ENCODE data around the gene MIB2.

Gene MIB2

DNA sequence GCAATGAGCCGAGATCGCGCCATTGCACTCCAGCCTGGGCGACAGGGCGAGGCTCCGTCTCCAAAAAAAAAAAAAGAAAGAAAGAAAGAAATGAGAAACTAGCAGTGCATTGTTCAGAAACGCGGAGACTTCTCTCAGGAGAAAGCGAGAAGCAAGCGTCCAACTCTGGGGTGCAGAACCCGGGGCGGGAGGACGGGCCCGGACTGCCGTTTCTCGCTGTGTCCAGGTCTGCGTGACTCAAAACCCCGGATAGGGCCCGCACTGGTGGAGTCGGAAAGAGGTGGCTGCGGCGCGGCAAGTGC is 395 bp upstream of the MIB2 start:
- DNase-seq: no peak

- DNase-seq: peak; percentile 67 to 87 (median 74)
Measured at GRCh38 chr1:1616045-1616790, 918 bp downstream of the MIB2 start.

- DNase-seq: no peak
Measured at GRCh38 chr1:1616838-1617237, 1.5 kb downstream of the MIB2 start.

GRCh38 chr1:1617516-1617915 is 2.2 kb downstream of the MIB2 start:
- no peak for DNase-seq

DNA sequence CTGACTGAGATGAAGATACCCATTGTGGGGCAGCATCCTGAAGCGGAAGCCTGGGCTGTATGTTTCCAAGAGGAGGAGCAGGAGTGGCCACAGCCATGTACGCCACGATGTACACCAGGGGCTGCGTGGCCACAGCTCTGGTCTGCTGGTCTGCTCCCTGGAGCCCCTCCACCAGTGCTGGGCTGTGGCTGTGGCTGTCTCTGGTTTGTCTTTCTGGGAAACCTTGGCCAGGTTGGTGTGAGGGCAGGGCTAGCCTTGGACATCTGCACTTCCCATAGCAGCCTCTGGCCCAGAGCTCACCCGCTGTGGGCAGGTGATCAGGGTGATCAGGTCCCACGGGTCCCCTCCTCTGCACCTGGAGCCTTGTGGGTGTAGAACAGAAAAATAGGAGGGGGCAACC is 2.6 kb downstream of the MIB2 start:
- DNase-seq: no peak

- DNase-seq: no peak
Measured at GRCh38 chr1:1618396-1619068, 3.2 kb downstream of the MIB2 start.

GRCh38 chr1:1619917-1620361 is 4.6 kb downstream of the MIB2 start:
- DNase-seq: peak in 3 of 4 experiments; percentile 36 to 53 (median 39)

- DNase-seq: peak in 1 of 4 experiments; percentile 2
Measured at GRCh38 chr1:1620433-1621139, 5.3 kb downstream of the MIB2 start.

GRCh38 chr1:1621173-1622009 is 6.1 kb downstream of the MIB2 start:
- no peak for DNase-seq

GRCh38 chr1:1622010-1622787 is 6.9 kb downstream of the MIB2 start:
- DNase-seq: no peak

- no peak for DNase-seq
Measured at GRCh38 chr1:1622788-1623094, 7.4 kb downstream of the MIB2 start.

DNA sequence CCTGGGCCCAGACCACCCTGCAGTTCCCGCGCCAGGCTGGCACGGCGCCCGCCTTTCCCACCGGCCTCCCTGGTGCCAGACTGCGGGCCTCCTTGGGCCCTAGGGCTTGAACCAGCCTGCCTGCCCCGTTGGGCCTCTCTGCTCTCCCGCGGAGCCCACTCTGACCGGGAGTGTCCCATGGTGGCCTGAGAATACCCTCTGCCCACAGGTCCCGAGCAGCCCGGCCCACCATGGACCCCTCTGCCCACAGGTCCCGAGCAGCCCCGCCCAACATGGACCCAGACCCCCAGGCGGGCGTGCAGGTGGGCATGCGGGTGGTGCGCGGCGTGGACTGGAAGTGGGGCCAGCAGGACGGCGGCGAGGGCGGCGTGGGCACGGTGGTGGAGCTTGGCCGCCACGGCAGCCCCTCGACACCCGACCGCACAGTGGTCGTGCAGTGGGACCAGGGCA is 7.9 kb downstream of the MIB2 start:
- no peak for DNase-seq

DNA sequence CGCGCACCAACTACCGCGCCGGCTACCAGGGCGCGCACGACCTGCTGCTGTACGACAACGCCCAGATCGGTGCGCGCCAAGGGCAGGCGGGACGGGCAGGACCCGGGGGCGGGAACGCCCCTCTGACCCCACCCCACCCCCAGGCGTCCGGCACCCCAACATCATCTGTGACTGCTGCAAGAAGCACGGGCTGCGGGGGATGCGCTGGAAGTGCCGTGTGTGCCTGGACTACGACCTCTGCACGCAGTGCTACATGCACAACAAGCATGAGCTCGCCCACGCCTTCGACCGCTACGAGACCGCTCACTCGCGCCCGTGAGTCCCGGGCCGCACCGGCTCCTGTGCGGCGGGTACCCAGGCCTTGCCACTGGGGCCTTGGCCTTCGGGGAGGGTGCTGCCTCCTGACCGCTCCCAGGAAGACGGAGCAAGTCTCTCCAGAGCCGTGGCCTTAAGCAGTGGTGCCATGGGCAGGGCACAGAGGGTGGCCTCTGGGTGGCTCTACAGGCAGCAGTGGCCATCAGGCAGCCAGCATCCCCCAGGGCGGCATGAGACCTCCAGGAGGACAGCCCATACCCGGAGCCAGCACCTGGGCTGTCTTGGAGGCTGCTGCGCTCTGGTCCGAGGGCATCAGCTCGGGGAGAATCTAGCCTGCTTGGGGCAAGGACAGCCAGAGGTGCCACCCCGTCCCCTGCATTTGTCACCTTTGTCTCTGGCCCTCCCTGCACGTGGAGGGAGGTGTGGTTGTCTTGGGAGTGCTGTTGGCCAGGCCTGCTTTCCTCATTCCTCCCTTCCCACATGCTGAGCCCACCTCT is 8.5 kb downstream of the MIB2 start:
- DNase-seq: peak in 1 of 4 experiments; percentile 1

DNA sequence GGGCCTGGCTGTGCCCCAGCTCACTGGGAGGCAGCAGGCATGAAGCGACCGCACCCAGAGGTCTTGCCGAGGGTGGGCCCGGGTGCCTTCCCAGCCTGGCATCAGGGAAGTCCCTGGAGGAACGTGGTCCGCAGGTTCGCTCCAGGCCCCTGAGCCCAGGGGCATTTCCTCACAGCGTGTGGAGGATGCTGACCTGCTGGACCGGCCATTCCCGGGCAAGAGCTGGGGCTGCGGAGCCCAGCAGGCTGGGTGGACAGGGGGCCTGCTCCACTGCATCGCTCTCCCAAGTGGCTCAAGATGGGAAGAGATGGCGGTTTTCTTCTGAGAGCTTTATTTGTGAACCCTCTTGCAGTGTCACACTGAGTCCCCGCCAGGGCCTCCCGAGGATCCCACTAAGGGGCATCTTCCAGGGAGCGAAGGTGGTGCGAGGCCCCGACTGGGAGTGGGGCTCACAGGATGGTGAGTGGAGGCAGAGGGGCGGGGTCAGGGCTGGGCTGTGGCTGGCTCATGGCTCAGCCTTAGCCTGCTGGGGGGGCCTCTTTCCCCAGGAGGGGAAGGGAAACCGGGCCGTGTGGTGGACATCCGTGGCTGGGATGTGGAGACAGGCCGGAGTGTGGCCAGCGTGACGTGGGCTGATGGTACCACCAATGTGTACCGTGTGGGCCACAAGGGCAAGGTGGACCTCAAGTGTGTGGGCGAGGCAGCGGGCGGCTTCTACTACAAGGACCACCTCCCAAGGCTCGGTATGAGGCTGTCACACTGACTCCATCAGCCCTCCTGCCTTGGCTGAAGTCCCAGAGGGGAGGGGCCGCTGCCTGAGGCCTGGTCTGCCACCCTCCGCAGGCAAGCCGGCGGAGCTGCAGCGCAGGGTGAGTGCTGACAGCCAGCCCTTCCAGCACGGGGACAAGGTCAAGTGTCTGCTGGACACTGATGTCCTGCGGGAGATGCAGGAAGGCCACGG is 9.4 kb downstream of the MIB2 start:
- DNase-seq: no peak

- peak in 1 of 4 experiments; percentile 1 for DNase-seq
Measured at GRCh38 chr1:1625404-1625775, 10.1 kb downstream of the MIB2 start.

DNA sequence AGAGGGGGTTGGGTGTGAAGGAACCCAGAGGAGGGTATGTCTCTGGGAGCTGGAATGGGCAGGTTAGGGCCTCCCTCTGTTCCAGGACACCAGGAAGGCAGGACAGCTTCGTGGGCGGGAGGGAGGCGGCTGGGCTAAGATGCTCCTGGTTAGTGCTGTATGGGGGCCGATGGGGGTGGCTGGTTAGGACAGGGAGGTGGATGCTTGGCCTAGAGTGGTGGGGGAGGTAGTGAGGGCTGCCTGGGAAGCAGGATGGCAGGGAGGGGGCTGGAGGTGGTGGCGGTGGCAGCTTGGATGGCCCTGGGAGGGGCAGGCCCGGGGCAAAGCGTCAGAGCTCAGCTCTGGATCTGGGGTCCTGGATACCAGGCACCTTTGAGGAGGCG is 10.5 kb downstream of the MIB2 start:
- DNase-seq: no peak

DNA sequence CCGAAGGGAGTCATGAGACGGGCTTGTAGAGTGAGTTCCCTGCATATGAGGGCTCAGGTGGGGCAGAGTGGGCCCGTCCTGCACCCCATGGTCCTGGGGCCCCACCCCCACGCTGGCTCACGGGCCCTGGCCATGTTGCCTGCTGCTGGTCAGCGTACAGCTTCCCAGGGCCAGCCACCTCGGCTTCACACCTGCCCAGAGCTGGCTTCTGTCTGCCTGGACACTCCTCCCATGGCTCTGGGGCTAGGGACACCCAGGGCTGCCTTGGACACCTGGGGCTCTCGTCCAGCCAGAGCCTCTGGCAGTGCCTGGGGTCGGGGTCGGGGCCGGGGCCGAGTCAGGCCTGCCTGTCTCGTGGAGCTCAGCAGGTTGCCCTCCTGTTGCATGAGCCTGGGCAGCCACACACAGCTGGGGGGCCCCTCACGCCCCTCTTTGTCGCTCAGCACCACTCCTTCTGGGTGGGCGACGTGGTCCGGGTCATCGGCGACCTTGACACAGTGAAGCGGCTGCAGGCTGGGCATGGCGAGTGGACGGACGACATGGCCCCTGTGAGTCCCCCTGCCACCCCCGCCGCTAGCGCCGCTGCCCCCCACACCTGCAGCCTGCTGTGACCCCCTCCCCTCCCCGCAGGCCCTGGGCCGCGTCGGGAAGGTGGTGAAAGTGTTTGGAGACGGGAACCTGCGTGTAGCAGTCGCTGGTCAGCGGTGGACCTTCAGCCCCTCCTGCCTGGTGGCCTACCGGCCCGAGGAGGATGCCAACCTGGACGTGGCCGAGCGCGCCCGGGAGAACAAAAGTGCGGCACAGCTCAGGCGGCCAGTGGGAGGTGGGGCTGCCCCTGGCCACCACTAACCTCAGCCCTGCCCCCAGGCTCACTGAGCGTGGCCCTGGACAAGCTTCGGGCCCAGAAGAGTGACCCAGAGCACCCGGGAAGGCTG is 11.2 kb downstream of the MIB2 start:
- DNase-seq: peak in 1 of 4 experiments; percentile 2

DNA sequence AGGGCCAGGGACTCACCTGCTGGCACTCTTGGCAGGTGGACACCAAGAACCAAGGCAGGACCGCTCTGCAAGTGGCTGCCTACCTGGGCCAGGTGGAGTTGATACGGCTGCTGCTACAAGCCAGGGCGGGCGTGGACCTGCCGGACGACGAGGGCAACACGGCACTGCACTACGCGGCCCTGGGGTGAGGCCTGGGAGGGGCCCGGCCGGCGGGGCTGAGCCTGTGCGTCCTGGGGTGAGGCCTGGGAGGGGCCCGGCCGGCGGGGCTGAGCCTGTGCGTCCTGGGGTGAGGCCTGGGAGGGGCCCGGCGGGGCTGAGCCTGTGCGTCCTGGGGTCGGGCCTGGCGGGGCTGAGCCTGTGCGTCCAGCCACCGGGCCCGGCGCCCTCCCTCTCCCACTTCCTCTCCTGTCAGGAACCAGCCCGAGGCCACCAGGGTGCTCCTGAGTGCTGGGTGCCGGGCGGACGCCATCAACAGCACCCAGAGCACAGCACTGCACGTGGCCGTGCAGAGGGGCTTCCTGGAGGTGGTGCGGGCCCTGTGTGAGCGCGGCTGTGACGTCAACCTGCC is 12.0 kb downstream of the MIB2 start:
- no peak for DNase-seq
